GM19023 (cell line): ENCODE data around the gene SART3.
"Not testable (repeated sequence)": the region's sequence is repeated elsewhere in the genome, so short reads cannot be mapped to it uniquely, and the experiment has no call there.

Source experiments
- ATAC-seq: cut with Tn5 transposase; IDR thresholded peaks from one replicate; pipeline ENCODE4 v1.9.1; 2021; ENCODE audit warnings: mild to moderate bottlenecking, moderate library complexity; ENCODE audit not compliant: unreplicated experiment

Gene SART3

GRCh38 chr12:108582509-108582908 lies 21.5 kb upstream of the SART3 start:
- ATAC-seq: no peak

GRCh38 chr12:108581311-108582227 lies 20.6 kb upstream of the SART3 start:
- no peak for ATAC-seq

GRCh38 chr12:108580531-108580930 lies 19.6 kb upstream of the SART3 start:
- no peak for ATAC-seq

GRCh38 chr12:108578813-108579212 lies 17.8 kb upstream of the SART3 start:
- no peak for ATAC-seq

- ATAC-seq: no peak
Measured at GRCh38 chr12:108578264-108578663, 17.3 kb upstream of the SART3 start.

GRCh38 chr12:108577458-108577857 lies 16.5 kb upstream of the SART3 start:
- no peak for ATAC-seq

GRCh38 chr12:108576660-108577234 lies 15.8 kb upstream of the SART3 start:
- no peak for ATAC-seq

- ATAC-seq: no peak
Measured at GRCh38 chr12:108575199-108575912, 14.4 kb upstream of the SART3 start.

GRCh38 chr12:108574276-108574675 lies 13.3 kb upstream of the SART3 start:
- not testable (repeated sequence) for ATAC-seq

- no peak for ATAC-seq
Measured at GRCh38 chr12:108573317-108573716, 12.3 kb upstream of the SART3 start.

- ATAC-seq: peak; percentile 26
Measured at GRCh38 chr12:108572166-108572790, 11.3 kb upstream of the SART3 start.

- ATAC-seq: no peak
Measured at GRCh38 chr12:108571609-108572165, 10.7 kb upstream of the SART3 start.

- no peak for ATAC-seq
Measured at GRCh38 chr12:108570743-108571608, 10.0 kb upstream of the SART3 start.

- ATAC-seq: peak; percentile 63
Measured at GRCh38 chr12:108568338-108569154, 7.6 kb upstream of the SART3 start.

- ATAC-seq: no peak
Measured at GRCh38 chr12:108567406-108568337, 6.7 kb upstream of the SART3 start.

- ATAC-seq: no peak
Measured at GRCh38 chr12:108566452-108566851, 5.5 kb upstream of the SART3 start.

GRCh38 chr12:108565976-108566375 lies 5.0 kb upstream of the SART3 start:
- ATAC-seq: no peak

GRCh38 chr12:108565146-108565545 lies 4.2 kb upstream of the SART3 start:
- ATAC-seq: no peak
